ENCODE results near the gene SPTBN5. TPM values are rescaled to one million over a fixed set of nuclear protein-coding genes. Genes with fewer than 3 reads are reported as not detected.

The SPTBN5 gene
- total and polyA plus RNA-seq, 2 experiments from 2014 or later, result 0.57 to 1.1 TPM

DNA sequence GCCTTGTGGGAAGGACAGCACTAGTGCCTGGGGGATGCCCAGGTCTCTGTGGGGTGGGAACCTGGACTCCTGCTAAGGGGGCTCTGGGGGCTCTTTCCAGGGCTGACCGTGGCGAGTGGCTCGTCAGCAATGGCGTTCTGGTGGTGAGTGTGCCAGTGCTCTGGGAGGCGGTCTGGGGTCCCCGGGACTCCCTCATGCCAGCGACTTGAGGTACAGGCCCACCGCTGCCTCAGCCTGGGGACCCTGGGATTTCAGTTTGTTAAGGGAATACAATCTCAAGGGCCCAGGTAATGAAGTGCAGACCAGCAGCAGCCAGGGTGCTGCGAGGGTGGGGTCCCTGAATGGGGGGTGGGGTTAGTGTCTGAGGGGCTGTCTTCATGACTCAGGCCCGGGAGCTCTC, 52.7 kb downstream of the SPTBN5 start:
- DNase-seq (ENCODE audit: low spot score) (no peak), ATAC-seq (no peak)
- Mint-ChIP-seq H3K4me3 (no peak overlapping the region), H3K36me3 (ENCODE audit: low read depth) (peaks cover 8% of the 10 kb centered on the region; the same call in 1 of the 3 replicates), H3K27me3 (ENCODE audit: insufficient read depth, low read depth, poor library complexity) (peaks cover 2% of the 10 kb centered on the region), H3K4me1 (no peaks in the 10 kb centered on the region), H3K9me3 (no peaks in the 10 kb centered on the region), H3K27ac (no peak overlapping the region)
- H3F3A ChIP-seq (replicated peaks; ENCODE audit: low read depth), result no peaks in the 10 kb centered on the region
- no peaks in the 10 kb centered on the region for H3K4me1 ChIP-seq (ENCODE audit: insufficient read depth)
- H3K27me3 ChIP-seq (ENCODE audit: insufficient read depth), result no peaks in the 10 kb centered on the region
- H4K20me1 ChIP-seq (replicated peaks; ENCODE audit: insufficient read depth), result no peaks in the 10 kb centered on the region
- H2AFZ ChIP-seq, result no peak overlapping the region
- TF ChIP-seq, protein P1, sequence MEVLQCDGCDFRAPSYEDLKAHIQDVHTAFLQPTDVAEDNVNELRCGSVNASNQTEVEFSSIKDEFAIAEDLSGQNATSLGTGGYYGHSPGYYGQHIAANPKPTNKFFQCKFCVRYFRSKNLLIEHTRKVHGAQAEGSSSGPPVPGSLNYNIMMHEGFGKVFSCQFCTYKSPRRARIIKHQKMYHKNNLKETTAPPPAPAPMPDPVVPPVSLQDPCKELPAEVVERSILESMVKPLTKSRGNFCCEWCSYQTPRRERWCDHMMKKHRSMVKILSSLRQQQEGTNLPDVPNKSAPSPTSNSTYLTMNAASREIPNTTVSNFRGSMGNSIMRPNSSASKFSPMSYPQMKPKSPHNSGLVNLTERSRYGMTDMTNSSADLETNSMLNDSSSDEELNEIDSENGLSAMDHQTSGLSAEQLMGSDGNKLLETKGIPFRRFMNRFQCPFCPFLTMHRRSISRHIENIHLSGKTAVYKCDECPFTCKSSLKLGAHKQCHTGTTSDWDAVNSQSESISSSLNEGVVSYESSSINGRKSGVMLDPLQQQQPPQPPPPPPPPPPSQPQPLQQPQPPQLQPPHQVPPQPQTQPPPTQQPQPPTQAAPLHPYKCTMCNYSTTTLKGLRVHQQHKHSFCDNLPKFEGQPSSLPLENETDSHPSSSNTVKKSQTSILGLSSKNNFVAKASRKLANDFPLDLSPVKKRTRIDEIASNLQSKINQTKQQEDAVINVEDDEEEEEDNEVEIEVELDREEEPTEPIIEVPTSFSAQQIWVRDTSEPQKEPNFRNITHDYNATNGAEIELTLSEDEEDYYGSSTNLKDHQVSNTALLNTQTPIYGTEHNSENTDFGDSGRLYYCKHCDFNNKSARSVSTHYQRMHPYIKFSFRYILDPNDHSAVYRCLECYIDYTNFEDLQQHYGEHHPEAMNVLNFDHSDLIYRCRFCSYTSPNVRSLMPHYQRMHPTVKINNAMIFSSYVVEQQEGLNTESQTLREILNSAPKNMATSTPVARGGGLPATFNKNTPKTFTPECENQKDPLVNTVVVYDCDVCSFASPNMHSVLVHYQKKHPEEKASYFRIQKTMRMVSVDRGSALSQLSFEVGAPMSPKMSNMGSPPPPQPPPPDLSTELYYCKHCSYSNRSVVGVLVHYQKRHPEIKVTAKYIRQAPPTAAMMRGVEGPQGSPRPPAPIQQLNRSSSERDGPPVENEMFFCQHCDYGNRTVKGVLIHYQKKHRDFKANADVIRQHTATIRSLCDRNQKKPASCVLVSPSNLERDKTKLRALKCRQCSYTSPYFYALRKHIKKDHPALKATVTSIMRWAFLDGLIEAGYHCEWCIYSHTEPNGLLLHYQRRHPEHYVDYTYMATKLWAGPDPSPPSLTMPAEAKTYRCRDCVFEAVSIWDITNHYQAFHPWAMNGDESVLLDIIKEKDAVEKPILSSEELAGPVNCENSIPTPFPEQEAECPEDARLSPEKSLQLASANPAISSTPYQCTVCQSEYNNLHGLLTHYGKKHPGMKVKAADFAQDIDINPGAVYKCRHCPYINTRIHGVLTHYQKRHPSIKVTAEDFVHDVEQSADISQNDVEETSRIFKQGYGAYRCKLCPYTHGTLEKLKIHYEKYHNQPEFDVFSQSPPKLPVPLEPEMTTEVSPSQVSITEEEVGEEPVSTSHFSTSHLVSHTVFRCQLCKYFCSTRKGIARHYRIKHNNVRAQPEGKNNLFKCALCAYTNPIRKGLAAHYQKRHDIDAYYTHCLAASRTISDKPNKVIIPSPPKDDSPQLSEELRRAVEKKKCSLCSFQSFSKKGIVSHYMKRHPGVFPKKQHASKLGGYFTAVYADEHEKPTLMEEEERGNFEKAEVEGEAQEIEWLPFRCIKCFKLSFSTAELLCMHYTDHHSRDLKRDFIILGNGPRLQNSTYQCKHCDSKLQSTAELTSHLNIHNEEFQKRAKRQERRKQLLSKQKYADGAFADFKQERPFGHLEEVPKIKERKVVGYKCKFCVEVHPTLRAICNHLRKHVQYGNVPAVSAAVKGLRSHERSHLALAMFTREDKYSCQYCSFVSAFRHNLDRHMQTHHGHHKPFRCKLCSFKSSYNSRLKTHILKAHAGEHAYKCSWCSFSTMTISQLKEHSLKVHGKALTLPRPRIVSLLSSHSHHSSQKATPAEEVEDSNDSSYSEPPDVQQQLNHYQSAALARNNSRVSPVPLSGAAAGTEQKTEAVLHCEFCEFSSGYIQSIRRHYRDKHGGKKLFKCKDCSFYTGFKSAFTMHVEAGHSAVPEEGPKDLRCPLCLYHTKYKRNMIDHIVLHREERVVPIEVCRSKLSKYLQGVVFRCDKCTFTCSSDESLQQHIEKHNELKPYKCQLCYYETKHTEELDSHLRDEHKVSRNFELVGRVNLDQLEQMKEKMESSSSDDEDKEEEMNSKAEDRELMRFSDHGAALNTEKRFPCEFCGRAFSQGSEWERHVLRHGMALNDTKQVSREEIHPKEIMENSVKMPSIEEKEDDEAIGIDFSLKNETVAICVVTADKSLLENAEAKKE (CRISPR knock-in tag; IDR thresholded peaks at IDR 0.05), result no peak
- TF ChIP-seq EZH2 (IDR thresholded peaks at IDR 0.05; ENCODE audit: low read depth, unreplicated experiment) (no peak), ZNF331 (CRISPR knock-in tag; IDR thresholded peaks at IDR 0.05; ENCODE audit: low read depth) (no peak), ETS1 (IDR thresholded peaks at IDR 0.05) (no peak)
- H3K4me3 ChIP-seq, result no peak overlapping the region
- no peaks in the 10 kb centered on the region for H3K36me3 ChIP-seq (ENCODE audit: insufficient read depth)
- H3K4me2 ChIP-seq, result no peak overlapping the region
- no peaks in the 10 kb centered on the region for H3K79me2 ChIP-seq (replicated peaks; ENCODE audit: insufficient read depth)
- no peaks in the 10 kb centered on the region for H3K9me2 ChIP-seq (ENCODE audit: insufficient read depth)
- no peak overlapping the region for H3K27ac ChIP-seq (ENCODE audit: low read depth)

- DNase-seq (ENCODE audit: low spot score) (no peak), ATAC-seq (no peak)
- Mint-ChIP-seq H3K4me1 (no peaks in the 10 kb centered on the region), H3K27me3 (ENCODE audit: insufficient read depth, low read depth, poor library complexity) (peaks cover 3% of the 10 kb centered on the region), H3K36me3 (ENCODE audit: low read depth) (peaks cover 8% of the 10 kb centered on the region; the same call in 1 of the 3 replicates), H3K4me3 (no peak overlapping the region), H3K27ac (no peak overlapping the region; the same call in 1 of the 2 replicates), H3K9me3 (no peaks in the 10 kb centered on the region)
- Histone ChIP-seq H3K79me2 (replicated peaks; ENCODE audit: insufficient read depth) (no peaks in the 10 kb centered on the region), H3K9me2 (ENCODE audit: insufficient read depth) (no peaks in the 10 kb centered on the region), H3F3A (replicated peaks; ENCODE audit: low read depth) (no peaks in the 10 kb centered on the region), H4K20me1 (replicated peaks; ENCODE audit: insufficient read depth) (no peaks in the 10 kb centered on the region), H3K4me1 (ENCODE audit: insufficient read depth) (no peaks in the 10 kb centered on the region), H3K27me3 (ENCODE audit: insufficient read depth) (no peaks in the 10 kb centered on the region), H3K4me3 (no peak overlapping the region), H3K36me3 (ENCODE audit: insufficient read depth) (no peaks in the 10 kb centered on the region), H2AFZ (no peak overlapping the region), H3K27ac (ENCODE audit: low read depth) (no peak overlapping the region), H3K4me2 (no peak overlapping the region)
- TF ChIP-seq EZH2phosphoT487 (IDR thresholded peaks at IDR 0.05; ENCODE audit: unreplicated experiment) (no peak), NANOG (IDR thresholded peaks at IDR 0.05; ENCODE audit: borderline replicate concordance) (no peak), JUNB (IDR thresholded peaks at IDR 0.05; ENCODE audit: unreplicated experiment) (no peak)
- TF ChIP-seq, protein P2, sequence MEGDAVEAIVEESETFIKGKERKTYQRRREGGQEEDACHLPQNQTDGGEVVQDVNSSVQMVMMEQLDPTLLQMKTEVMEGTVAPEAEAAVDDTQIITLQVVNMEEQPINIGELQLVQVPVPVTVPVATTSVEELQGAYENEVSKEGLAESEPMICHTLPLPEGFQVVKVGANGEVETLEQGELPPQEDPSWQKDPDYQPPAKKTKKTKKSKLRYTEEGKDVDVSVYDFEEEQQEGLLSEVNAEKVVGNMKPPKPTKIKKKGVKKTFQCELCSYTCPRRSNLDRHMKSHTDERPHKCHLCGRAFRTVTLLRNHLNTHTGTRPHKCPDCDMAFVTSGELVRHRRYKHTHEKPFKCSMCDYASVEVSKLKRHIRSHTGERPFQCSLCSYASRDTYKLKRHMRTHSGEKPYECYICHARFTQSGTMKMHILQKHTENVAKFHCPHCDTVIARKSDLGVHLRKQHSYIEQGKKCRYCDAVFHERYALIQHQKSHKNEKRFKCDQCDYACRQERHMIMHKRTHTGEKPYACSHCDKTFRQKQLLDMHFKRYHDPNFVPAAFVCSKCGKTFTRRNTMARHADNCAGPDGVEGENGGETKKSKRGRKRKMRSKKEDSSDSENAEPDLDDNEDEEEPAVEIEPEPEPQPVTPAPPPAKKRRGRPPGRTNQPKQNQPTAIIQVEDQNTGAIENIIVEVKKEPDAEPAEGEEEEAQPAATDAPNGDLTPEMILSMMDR (conservative IDR thresholded peaks at IDR 0.05; ENCODE audit: low read depth in 2 of 2), result no peak
Measured at GRCh38 chr15:41840673-41841072, 53.2 kb downstream of the SPTBN5 start.
